GM04504 (cell line): ENCODE data around the gene KRTAP19-4.
"Not testable (repeated sequence)": the region's sequence is repeated elsewhere in the genome, so short reads cannot be mapped to it uniquely, and the experiment has no call there.

Experiments used
- DNase-seq: peaks from one replicate; pipeline ENCODE4 v3.0.0-alpha.2; 2012; ENCODE audit warnings: low read depth

Gene KRTAP19-4, protein sequence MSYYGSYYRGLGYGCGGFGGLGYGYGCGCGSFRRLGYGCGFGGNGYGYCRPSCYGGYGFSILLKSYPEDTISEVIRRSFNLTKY

GRCh38 chr21:30497065-30497464 lies at the start of gene KRTAP19-4:
Gene KRTAP19-4 (minus strand): TSS chr21:30497165. CDS start chr21:30497110, 55 bp downstream.
- no peak for DNase-seq

GRCh38 chr21:30541764-30542163 lies 44.8 kb upstream of the KRTAP19-4 start, which contains the start of gene KRTAP19-6:
Gene KRTAP19-6 (minus strand): TSS chr21:30541864. CDS start chr21:30541833, 31 bp downstream.
- DNase-seq, result no peak

DNA sequence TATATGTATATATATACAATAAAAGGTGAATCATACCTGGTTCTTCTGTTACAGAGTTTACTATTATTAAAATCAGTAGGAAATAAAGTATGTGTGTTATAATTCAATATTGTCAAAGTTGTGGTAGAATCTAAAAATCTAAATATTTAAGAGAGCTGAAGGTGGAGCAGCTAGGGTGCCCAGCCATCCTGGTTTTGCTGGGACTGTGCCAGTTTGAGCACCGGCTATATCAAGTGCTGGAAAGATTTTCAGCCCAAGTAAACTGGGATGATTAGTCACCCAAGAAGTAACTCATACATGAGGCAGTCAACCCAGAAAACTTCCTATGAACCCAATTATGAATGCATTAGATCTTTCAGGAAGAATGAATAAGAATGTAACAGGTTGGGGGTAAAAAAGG lies 21.9 kb upstream of the KRTAP19-4 start:
- DNase-seq, result no peak

- DNase-seq, result no peak
These were observed 18.7 kb upstream of the KRTAP19-4 start for GRCh38 chr21:30515681-30516080.

GRCh38 chr21:30505621-30506205 lies 8.7 kb upstream of the KRTAP19-4 start:
- DNase-seq, result not testable (repeated sequence)

GRCh38 chr21:30502041-30502440 lies 5.1 kb upstream of the KRTAP19-4 start, which contains the start of gene KRTAP19-5:
Gene KRTAP19-5 (minus strand): TSS chr21:30502141. CDS start chr21:30502090, 51 bp downstream.
- no peak for DNase-seq

- DNase-seq, result no peak
These were observed 5.0 kb downstream of the KRTAP19-4 start, which contains the start of gene KRTAP19-3 for GRCh38 chr21:30491963-30492428. Gene KRTAP19-3 (minus strand): TSS chr21:30492013. CDS start chr21:30491957, 56 bp downstream.

- no peak for DNase-seq
These were observed 9.6 kb downstream of the KRTAP19-4 start, which contains the start of gene KRTAP19-2 for GRCh38 chr21:30487336-30487735. Gene KRTAP19-2 (minus strand): TSS chr21:30487436. CDS start chr21:30487348, 88 bp downstream.

DNA sequence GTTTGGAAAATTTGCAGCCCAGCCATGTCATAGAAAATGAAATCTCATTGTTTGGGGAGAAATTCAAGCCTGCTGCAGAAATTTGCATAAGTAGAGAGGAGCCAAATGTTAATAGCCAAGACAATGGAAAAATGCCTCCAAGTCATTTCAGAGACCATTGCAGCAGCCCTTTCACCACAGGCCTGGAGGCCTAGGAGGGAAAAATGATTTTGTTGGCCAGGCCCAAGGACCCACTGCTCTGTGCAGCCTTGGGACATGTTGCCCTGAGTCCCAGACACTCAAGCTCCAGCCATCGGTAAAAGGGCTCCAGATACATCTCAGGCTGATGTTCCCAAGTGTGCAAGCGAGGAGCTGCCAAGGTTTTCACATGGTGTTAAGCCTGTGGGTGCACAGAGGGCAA lies 10.8 kb downstream of the KRTAP19-4 start:
- DNase-seq, result no peak

- DNase-seq, result no peak
These were observed 14.8 kb downstream of the KRTAP19-4 start for GRCh38 chr21:30482130-30482529.

DNA sequence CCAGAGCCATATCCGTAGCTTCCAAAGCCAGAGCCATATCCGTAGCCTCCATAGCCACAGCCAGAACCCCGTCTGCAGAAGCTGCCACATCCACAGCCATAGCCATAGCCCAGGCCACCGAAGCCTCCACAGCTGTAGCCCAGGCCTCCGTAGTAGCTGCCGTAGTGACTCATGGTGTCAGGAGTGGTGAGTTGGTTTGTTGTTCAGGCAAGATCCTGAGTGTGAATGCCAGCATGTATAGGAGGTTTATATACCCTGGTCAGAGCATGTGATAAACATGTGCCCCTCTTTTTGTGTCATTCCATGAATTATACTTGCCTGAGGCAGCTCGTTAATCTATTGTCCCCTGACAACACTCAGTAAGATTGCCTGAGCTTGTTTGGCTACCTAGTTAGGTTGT lies 16.8 kb downstream of the KRTAP19-4 start, which contains the start of gene KRTAP19-1:
KRTAP19-1 (minus strand) TSS at position 223 of the 400 bp plus-strand sequence; CDS start at position 173, 50 bp downstream.
- no peak for DNase-seq

DNA sequence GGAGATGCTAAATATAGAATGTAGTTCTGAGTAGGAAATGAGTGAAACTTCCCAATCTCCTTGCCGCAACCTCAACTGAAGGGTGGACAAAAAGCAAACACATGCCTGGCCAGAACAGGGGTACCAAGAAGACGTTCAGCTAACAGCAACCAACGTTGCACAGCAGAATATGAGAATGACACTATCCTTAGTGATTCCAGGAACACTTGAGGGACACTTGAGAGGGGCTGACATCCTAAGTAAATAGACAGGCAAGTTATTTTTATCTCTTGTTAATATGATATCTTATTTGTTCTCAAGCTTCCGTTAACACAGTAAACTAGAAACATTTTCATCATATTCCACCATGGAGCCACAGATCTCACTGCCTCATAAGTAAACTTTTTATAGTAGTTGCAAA lies 17.7 kb downstream of the KRTAP19-4 start:
- no peak for DNase-seq

- no peak for DNase-seq
These were observed 19.0 kb downstream of the KRTAP19-4 start for GRCh38 chr21:30478004-30478403.

DNA sequence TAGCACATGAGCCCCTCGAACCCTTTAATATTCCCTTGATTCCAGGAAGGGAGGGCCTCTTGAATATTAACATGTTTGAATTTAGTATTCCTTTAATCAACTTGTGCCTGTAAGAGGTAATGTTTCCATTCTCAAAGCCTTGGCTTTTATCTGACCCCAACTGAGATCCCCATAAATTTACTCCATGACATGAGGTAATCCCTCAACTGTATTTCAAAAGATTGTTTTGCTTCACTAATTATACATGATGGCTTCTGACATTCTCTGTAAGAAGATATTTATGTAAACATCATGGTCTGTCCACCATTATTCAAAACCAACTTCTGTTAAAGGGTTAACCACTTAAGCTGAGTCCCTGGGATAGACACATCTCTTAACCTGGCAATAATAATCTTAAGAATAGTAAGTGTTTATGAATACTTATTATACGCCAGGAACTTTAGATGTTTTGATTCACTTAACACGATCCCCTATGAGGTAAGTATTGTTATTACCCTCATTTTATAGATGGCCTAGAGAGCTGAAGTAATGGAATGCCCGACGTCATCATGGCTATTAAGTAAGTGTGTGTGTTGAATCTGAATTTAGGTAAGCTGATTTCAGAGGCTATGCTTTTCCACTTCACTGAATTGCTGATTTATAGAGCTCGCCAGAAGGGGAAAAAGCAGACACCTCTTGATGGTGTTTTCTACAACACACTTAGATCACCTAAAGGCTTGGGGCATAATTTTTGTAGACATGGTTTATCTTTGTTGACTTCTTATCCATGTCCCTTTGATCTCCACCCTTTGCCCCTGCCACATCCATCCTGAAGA lies 27.9 kb downstream of the KRTAP19-4 start:
- no peak for DNase-seq

DNA sequence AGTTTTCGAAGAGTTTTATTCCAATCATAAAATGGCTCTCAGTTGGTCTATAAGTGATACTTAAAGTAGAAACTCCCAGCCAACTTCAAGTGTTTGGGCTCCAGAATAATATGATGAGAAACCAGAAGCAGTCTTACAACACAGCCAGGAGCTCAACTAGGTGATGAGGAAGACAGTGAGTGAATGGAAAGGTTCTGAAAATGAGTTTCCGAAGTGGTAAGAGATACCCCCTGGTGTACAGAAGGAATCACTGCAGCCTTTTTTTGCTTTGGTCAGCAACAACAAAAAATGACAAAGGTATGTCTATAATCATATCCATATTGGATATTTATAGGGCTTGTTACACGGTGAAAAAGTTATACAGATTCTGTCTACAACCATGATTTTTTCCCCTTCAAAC lies 33.3 kb downstream of the KRTAP19-4 start:
- DNase-seq, result no peak

- no peak for DNase-seq
These were observed 48.5 kb downstream of the KRTAP19-4 start for GRCh38 chr21:30448514-30448913.

DNA sequence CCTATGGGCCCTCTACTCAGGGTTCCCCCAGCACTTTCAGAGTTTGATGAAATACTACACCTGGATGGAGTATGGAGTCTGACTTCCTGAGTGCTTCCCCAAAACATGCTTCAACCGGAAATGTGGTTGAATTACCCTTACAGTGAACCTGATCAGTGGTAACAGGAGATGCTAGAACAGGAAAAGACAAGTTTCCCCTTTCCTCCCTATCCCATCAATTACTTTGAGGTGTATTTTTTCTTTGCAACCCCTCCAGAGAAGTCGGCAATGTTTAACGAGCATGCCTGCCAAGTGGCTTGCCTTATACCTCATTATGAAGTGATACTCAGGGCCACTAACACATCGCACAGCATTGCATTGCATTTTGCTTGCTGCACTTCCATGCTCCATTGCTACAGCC lies 49.9 kb downstream of the KRTAP19-4 start:
- DNase-seq, result no peak
